GM18867 (cell line): Measurements from ENCODE around the gene SEPSECS.

ENCODE experiments used
- ATAC-seq: cut with Tn5 transposase; IDR thresholded peaks from one replicate; pipeline ENCODE4 v1.9.1; 2021; ENCODE audit warnings: mild to moderate bottlenecking, moderate library complexity; ENCODE audit not compliant: unreplicated experiment

The SEPSECS gene

DNA sequence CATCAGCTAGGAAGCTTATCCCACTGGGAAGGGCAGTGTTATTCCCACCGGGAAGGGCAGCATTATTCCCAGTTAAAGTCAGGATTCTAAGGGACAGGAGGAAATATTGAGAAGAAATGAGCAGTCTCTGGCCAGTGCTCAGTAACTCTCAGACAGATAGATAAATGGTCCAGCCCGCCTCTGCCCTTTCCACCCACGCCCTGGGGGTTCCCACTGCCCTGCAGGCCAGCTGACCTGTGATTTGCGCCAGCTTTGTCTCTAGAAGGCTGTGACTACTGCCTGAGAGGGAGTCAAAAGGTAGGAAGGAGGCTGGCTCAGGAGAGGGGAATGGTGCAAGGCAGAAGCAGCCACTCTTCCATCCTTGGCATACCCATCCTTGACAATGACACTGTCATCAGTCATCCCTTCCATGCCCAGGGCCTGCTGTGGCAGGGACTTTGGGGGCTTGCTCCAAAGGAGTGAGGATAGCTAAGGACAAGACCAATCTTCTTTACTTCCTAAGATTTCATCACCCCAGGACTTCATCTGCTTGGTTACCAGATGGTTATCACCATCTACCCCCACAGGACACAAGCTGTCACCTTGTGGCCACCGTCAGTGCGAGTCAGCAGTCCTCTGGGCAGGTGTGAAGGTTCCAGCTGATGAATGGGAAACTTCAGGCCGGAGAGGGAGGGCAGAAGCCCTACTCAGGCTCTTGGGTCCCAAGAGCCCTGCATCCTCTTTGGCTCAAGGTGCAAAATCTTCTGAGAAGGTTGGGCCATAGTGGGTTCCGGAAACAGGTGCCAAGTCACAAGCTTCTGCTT, 49.5 kb downstream of the SEPSECS start:
- no peak for ATAC-seq

DNA sequence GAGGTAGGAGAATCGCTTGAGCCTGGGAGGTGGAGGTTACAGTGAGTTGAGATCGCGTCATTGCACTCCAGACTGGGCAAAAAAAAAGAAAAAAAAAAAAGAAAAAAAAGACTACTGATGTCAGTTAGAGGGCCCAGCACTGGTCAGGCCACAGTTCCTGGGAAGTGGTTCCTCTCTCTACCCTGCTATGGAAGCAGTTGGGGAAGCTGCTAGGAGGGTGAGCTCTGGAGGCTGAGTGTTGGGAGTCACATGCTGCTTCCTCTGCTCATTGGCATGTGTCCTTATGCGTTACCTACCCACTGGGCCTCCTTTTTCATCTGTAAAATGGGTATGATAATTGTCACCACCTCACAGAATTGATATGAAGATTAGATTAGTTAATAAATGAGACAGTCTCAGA, 50.7 kb downstream of the SEPSECS start:
- no peak for ATAC-seq

DNA sequence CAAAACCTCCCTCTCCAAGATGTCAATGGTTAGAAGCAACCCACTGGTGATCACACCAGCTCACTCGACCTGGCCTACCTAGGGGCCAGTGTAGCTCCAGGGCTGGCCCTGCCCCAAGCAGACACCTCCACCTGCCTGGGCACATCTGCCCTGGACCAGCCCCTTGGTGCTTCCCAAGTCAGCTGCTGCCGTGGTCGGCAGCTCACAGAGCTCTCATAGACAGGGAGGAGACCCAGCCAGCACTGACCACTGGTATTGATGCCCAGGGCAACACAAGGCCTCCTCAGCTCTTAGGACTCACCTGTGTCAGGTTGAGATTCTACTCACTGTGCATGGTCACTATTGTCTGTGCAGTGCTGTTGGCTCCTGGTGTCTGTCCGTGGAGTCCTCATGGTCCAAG, 51.7 kb downstream of the SEPSECS start:
- ATAC-seq = no peak

DNA sequence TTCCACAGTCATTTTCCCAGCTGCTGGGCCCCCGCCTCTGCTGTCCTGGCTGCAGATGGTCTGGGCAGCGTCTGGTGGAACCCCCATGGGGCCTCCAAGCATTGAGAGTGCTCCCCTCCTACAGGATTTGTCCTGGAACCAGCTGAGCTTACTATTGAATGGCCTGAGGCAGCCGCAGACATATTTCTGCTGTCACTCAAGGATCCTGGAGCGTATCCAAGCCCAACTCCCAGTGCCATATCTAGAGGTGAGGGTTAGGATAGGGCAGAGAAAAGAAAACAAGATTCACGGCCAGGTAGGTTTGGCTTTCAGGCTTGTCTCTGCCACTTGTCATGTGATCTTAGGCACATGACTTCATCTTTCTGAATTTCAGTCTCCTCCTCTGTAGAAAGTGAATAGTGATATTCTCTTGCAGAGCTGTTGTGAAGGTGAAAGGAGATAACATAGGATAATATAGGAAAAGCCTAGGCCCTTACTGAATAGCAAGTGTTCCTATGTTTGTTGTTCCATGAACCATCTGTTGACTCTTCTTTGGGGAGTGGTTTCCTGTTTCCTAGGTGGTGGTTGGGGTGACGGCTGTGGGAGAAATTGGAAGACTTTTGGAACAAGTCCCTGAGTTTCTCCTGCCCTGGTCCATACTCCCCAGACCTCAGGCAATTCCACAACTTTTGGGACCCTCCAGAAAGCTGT, 52.3 kb downstream of the SEPSECS start:
- no peak for ATAC-seq

DNA sequence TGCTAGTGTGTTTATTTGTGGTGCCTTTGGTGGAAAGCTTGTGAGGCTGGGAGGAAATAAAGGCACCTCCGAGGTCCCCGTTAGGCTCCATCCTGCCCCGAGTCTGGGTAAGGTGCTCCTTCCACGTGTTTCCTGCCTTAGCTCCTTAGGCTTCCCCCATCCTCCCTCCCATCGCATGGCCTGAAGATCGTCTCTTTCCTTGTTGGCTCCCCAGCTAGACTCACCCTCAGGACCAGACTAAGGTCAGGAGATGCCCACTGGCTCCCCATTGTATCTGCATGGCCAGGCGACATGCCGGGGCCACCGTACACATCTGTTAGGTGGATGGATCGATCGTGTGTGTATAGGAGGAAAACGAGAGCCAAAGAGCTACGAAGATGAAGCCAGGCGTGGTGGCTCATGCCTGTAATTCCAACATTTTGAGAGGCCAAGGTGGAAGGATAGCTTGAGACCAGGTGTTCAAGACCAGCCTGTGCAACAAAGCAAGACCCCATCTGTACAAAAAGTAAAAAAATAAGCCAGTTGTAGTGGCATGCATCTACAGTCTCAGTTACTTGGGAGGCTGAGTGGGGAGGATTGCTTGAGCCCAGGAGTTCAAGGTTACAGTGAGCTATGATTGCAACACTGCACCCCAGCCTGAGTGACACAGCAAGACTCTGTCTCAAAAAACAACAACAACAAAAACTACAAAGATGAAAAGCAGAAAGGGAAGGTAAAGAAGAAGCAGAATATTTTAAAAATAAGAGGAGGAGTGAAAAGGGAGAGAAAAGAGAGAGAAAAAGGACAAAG, 53.7 kb downstream of the SEPSECS start:
- ATAC-seq = no peak

DNA sequence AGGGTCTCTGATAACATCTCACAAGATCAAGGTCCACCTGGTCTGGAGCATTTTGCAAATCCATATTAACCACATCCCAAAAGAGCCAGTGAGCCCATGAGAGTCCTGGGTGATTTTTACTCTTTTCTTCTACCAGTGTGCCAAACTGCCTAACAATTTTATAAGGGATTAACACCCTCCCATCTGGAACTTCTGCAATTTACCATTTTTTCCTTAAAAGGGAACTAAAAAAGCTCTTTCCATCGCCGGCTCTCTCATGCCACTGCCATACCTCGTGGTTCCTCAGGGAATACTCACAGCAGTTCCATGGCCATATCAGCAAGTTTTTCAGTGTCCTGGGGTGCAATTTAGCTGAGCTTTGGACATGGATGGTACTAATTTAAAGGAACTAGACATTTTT, 55.7 kb downstream of the SEPSECS start:
- ATAC-seq = no peak

DNA sequence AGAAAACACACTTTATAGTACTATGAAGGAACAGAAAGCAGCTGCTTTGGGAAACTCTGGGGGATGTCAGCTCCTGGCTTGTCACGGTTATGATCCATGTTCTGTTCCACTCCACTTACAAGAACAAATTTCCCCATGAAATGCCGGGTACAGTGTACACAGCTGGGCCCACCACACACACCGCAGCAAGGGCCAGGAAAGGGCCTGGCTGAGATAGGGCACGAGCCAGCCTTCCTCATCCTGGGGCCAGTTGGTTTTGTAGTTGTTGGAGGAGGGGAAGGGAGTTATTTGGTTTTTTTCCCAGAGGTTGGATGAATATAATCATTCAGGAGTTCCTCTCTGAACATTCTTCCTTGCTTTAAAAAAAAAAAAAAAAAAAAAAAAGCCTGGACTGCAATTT, 56.8 kb downstream of the SEPSECS start:
- ATAC-seq = no peak

DNA sequence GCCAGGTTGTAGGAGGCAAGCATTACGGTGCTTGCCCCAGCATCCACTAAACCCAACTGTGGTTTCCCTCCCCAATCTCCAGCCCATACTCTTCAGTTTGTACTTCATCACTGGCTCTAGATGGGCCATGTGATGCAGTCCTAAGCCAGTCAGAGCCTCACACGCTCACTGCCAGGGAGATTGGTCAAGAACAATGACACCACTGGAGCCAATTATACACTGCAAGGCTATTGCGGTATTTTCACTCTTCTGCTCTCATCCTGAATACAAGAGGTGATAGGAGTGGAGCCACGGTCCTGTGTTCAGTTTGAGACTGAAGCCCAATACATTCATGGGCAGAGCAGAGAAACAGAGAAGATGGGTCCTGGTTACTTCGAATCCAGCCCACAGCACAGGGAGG, 58.4 kb downstream of the SEPSECS start:
- ATAC-seq = no peak

DNA sequence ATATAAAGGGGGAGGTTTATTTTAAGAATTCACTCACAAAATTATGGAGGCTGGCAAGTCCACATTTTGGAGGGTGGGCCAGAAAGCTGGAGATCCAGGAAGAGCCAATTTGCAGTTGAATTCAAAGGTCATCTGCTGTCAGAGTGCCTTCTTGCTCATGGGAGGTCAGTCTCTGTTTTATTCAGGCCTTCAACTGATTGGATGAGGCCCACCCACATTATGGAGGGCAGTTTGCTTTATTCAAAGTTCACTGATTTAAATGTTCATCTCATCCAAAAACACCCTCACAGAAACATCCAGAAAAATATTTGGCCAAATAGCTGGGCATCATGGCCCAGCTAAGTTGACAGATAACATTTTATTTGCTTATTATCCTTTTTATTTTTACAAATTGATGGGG, 59.5 kb downstream of the SEPSECS start:
- no peak for ATAC-seq

DNA sequence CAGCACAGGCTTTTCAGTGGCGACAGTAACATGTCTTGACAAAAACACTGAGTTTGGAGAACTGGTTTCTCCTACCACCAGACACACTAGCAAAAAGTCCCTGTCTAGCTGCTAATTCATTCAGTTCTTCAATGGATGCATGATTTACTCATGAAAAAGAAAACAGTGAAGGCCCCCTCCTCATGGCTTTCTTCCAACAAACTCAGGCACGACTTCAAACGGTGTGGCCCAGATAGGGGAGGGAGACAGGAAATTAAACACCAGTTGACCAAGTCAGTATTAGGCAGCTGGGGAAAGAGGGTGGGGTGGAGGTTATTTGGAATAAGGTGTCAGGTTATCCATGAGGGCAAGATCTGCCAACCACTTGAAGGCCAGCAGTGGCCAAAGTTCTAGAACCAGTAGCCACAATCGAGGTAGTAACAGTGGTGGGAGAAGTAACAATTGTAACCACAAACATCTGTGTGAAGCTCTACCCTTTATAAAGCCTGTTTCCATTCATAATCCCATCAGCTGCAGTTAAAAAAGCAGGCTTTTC, 60.2 kb downstream of the SEPSECS start:
- ATAC-seq = no peak

DNA sequence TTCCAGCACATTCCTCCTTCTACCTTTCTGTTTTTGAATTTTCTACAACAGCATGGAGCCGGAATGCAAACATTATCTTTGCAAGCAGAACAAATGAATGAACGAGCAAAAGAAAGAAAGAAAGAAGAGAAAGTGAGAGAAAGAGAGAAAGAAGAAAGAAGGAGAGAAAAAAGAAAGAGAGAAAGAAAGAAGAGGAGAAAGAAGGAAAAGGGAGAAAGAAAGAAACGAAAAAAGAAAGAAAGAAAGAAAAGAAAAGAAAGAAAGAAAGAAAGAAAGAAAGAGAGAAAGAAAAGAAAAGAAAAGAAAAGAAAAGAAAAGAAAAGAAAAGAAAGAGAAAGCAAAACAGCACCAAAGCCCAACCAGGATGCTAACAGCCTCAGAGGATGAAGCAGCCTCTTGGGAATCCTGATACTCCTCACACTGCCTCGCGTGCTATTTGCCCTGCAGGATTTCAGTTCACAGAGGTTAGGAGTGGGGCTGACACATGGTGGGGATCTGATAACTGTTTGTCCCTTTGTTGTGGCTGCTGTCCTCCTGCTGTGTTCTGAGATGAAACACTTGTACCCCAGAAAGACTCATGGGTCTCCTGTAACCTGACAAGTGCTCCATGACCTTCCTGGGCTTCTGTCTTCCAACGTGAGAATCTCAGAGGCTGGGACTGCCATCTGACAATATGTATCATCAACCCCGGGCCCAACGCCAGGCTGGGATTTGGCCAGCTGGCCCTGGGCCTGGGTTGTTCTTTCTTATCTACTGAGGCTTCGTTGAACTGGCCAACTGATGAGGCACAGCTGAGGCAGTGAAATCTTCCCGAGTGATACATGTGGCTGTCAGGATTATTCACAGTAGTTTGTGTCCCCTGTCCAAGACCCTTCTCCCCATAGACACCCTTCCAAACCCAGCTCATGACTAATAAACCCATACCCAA, 61.0 kb downstream of the SEPSECS start:
- ATAC-seq = no peak

DNA sequence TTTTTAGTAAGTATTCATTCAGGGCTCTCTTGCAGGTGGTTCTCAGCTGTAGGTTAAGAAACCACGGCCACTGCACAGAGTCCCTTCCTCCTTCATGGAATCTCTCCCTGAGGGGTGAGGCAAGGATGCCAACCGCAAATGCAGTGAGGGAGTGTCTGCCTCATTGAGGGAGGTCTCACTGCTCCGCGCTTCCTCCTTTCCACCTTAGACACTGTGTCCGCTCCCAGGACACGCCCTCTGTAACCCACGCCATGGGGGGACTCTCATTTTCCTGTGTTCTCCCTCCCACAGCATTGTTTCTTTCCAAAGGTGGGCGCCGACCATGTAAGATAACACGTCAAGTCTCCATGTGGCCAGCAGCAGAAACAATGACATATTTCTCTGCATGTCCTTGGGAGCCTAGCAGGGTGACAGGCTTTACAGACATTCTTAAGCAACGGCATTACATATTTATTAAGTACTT, 63.2 kb downstream of the SEPSECS start:
- no peak for ATAC-seq

DNA sequence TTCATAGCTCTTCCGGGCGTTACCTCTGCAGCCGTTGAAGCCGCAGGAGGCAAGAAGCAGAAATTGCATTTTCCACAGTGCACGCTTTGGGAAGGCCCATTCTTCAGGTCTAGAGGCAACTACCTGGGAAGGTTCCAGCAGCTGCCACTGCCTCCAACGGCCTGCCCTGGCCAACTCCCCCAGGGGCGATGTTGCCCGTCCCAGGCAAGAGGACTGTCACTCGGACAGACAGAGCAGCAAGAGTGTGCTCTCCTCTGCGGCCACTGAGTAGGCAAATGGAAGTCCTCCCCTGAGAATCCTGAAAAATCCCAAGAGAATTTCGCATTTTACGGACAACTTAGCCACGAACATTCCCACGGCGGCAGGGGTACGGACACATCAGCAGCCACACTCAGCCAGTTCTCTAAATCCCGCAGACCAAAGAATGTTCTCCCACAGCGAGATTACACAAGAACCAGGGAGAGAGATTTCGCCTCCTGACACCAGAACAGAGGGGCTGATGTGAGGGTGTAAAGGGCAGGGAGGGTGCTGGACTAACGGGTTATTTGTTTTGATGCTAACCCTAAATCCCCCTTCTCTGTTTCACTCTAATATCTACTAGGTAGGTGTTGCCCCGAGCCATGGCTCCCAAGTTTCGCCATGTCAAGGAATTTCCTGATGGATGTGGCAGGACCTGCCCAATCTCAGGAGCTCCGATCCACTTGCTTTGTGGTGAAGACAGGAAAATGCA, 63.8 kb downstream of the SEPSECS start:
- no peak for ATAC-seq

DNA sequence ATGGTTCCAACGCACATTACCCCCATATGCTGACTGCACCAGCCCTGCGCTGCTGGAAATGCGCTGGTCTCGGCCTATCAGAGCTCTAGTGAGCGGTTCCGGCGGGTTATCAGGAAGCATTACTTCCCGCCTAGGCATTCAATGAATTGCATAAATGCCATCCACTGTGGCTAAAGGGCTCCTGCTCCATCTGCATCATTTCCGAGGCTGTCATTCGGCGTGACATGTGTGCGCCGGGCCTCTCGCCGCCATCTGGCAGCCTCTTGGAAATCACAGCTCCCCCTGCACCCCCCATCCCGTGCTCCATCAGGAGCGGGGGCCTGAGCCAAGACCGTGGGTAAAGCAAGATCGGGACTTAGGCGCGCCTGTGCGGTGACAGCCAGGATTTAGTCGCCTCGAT, 64.4 kb downstream of the SEPSECS start:
- no peak for ATAC-seq

DNA sequence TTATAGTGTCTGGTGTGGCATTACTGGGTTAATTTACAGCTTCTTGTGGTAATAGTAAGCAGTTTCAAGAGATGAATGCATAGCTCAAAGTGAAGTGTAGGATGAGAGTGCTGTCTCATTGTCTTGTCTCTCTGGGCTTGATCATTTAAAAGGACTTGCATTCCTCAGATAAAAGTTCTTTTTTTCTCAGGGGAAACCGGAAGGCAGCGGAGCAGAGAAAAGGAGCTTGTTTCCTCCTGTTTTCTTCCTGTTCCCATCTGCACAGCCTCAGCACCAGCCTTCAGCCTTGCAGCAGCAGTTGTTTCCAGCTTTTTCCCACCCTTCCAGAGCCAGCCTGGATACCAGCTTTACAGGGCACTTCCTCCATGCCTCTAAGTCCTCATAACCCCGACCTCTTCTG, 68.1 kb downstream of the SEPSECS start:
- ATAC-seq = no peak

DNA sequence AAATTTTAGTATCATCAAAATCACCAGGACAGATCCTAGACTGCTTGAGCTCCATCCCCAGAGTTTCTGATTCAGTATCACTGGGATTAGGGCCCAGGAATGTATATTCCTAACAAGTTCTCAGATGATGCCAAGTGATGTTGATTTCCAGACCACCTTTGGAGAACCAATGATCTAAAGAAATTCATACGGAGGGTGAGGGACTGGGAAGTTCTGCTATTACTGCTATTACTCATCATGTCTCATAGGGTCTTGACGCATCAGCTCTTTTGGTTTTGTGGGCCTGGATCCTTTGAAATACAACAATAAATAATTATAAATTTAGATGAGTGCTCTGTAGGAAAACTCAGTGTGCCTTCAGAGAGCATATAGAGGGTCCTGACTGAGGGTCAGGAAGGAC, 69.7 kb downstream of the SEPSECS start:
- no peak for ATAC-seq

DNA sequence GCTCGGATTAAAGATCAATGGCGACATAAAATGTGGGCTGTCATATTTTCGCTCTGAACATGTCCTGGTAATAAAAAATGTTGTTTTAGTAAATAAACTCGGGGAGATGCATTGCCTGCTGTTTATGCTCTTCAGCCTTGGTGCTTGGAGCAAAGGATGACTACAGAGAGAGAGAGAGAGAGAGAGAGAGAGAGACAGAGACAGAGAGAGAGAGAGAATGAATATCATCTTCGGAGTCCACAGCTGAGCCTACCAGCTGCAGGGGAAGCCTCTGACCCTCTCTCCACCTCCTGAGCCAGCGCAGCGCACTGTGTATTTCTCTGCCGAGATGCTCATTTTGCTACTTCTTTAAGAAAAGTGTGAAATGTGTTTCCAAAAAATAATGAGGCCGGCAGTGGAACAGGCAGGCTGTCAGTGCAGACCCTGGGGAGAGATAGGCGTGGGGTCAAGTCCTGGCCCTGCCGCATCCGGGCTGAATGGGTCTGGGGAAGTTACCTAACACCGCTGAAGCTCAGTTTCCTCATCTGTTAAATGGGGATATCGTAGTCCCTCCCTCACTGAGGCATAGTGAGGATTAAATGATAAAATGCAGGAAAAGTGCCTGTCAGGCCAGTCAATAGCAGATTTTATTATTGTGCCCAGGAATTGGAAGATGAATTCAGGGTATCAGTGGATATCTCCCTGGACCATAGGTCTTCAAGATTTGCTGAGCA, 71.0 kb downstream of the SEPSECS start:
- no peak for ATAC-seq

DNA sequence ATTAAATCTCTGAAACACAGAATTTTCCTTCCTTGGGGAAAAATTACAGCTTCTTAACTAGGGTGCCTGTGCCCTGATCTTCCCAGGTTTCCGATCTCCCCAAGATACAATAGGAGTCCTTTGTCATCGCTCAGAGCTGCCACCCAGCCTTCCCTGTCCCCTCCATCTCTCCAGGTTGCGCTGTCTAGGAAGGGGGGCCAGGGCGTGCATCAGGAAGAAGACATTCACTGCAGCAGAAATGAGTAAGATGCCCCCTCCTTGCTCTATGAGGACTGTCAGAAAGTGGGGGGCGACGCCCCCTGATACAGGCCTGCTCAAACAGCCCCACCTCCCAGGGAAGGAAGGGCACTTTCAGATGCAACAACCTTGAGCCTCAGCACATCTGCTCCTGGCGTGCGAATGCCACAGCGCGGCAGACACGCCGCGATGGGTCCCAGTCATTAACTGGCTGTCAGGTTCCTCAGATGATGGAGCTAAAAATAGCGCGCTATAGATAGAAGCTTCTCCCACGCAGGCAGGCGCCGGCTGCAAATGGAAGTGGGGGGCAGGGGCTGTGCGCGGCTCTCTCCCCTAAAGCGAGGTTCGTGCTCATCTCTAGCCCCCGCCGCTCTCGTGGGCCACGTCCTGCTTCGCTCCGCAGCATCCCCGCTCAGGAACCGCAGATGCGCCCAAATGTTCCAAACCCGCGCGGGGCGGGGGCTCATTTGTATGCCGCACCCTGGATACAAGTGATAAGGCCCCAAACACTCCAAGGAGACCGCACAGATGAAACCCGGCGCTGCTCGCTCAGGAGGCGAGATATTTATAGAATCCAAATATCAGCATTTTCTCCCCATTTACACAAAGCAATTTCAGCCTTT, 71.9 kb downstream of the SEPSECS start:
- no peak for ATAC-seq
